GM12873 (cell line): Measurements from ENCODE around the gene RNASE7.

Experiments
- TF ChIP-seq, protein P1 (sequence below): IDR thresholded peaks from 2 replicates; pipeline ENCODE4 v1.5.1; 2012; ENCODE audit warnings: low read depth, mild to moderate bottlenecking, moderate library complexity, low read length, control low read depth; ENCODE audit not compliant: insufficient read depth; ENCODE audit errors: missing control alignments

Gene RNASE7

DNA sequence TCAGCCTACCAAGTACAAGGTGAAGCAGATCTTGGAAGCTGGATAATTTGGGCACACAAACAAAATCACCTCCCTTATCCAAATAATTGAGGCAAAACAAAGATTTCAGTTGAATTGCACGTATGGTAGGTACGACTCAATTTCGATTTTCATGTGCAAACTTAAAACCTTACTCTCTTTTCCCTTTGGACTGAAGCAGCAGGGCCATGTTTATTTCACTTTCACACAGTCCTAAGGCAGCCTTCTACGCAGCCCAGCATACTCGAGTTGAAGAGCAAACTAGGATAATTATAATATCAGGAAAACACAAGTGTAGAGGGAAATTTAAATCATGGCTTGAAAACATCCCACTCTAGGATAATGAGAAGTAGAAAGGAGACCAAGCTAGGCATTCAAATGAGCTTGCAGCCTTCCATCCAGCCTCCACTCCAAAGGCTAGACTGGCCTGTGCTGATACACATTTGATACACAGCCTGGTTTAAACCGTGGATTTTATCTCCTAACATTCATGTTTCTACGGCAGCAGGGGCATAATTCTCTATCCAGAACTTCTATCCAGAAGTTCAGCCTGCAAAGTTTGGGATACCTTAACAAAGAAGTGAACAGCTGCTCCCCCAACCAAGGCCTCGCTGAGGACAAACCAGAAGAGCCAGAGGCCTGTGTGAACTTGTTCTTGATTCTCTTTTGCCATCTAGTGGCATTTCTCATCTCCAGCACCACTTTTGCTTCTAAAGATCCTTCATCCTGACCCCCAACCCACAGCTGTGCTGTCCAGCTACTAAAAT, 2.4 kb upstream of the RNASE7 start:
- TF ChIP-seq, protein P1, sequence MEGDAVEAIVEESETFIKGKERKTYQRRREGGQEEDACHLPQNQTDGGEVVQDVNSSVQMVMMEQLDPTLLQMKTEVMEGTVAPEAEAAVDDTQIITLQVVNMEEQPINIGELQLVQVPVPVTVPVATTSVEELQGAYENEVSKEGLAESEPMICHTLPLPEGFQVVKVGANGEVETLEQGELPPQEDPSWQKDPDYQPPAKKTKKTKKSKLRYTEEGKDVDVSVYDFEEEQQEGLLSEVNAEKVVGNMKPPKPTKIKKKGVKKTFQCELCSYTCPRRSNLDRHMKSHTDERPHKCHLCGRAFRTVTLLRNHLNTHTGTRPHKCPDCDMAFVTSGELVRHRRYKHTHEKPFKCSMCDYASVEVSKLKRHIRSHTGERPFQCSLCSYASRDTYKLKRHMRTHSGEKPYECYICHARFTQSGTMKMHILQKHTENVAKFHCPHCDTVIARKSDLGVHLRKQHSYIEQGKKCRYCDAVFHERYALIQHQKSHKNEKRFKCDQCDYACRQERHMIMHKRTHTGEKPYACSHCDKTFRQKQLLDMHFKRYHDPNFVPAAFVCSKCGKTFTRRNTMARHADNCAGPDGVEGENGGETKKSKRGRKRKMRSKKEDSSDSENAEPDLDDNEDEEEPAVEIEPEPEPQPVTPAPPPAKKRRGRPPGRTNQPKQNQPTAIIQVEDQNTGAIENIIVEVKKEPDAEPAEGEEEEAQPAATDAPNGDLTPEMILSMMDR: peak; percentile 69

DNA sequence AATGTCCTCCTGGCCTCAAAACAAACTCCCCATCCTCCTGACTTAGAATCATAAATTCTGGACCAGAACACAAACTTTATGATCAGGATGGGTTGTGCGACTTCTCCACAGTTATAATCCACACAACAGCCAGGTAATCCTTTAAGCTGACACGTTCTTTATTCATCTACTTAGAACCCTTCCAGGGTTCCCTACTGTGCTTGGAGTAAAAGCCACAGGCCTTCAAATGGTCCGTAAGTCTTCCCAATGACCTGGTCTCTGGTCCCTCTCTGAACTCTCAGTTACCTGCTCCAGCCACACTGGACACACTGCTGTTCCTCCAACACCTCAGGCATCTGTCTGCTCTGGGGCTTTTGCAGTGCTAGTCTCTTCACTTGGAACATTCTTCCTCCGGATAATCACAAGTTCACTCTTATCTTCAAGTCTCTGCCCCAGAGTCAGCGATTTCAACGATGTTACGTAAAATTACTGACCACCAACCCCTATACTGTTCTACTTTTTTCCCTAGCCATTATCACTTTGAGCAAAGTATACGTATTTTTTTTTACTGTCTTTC, 1.7 kb upstream of the RNASE7 start:
- TF ChIP-seq, protein P1: no peak

DNA sequence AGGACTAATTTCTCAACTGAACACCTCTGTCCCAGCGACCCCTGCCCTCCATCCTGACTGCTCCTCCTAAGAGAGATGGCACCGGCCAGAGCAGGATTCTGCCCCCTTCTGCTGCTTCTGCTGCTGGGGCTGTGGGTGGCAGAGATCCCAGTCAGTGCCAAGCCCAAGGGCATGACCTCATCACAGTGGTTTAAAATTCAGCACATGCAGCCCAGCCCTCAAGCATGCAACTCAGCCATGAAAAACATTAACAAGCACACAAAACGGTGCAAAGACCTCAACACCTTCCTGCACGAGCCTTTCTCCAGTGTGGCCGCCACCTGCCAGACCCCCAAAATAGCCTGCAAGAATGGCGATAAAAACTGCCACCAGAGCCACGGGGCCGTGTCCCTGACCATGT, 756 bp downstream of the RNASE7 start:
- TF ChIP-seq, protein P1: no peak

DNA sequence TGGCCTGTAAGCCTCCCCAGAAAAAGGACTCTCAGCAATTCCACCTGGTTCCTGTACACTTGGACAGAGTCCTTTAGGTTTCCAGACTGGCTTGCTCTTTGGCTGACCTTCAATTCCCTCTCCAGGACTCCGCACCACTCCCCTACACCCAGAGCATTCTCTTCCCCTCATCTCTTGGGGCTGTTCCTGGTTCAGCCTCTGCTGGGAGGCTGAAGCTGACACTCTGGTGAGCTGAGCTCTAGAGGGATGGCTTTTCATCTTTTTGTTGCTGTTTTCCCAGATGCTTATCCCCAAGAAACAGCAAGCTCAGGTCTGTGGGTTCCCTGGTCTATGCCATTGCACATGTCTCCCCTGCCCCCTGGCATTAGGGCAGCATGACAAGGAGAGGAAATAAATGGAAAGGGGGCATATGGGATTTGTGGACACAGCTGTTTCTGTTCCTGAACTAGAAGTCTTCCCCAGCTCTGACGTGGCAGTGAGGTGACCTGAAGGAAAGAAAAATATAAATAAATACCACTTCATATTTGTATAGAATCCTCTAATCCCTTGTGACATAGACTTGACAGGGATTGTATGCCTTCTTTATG, 1.3 kb downstream of the RNASE7 start:
- TF ChIP-seq, protein P1: no peak

DNA sequence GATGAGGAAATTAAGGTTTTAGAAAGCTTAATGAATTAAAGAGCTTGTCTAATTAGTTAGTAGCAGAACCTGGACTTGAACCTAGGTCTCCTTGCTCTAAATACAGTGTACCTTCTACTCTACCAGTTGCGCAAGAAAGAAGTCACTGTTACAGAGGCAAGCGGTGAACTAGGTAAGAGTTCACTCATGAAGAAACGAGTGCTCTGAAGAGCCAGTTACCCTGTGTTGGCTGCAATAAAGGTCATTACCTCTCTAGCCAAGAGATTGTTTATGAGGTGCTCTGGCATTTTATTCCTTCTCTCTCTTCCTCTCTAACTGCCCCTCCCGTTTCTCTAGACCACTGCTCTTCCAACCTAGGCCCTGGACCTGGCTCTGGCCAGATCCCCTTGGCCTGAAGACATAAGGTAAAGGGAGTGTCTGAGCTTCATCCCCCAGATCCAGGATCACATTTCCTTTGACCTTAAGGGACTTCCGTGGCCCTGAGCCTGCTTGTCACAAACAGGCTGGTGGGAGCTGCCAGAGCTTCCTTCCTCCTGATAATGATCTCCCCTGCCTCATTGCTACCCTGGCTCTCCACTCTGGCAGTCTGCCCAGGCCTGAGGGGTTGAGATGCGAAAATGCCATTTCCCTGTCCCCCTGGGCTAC, 1.9 kb downstream of the RNASE7 start:
- TF ChIP-seq, protein P1: no peak

DNA sequence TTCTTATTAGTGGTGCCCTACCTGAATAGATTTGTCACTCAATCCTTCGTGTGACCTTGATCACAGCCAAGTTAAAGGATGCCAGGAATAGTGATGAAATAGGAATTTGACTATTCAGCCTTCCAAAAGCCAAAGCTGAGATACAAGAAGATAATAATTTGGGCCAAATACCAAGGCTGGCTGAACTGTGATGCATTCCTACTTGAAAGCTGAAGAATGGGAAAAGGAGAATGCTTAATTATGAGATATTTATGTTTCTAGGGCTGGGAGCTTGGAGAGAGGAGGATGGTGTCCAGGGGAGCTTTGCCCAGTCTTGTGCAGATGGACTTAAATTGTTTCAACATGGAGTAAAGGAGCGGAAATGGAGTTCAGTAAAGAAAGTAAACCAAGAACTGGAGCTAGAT, 5.2 kb downstream of the RNASE7 start:
- TF ChIP-seq, protein P1: no peak

DNA sequence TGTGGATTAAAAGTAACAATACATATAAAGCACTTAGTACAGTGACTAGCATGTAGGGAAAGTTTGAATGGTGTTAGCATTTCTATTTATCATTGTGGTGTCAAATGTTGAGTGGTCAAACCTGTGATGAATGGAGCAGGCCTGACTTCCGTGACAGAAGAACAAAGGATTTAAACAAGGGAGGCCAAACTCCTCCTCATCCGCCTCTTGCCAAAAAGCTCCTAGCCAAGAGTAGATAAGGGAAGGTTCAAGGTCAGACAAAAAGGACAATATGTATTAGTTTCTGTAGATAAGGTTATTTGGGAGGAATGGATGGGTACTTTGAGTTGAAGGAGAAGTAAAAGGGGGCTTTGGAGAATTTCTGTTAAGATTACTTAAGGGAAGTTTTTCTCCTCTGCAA, 6.5 kb downstream of the RNASE7 start:
- TF ChIP-seq, protein P1: no peak
